Loucy (cell line): ENCODE data around the gene PRDM7.

ENCODE experiments used
- CTCF ChIP-seq: fragments of 200-600 bp; sonication (generic); conservative IDR thresholded peaks from 2 replicates; pipeline ENCODE4 v1.5.1; 2014; ENCODE audit warnings: mild to moderate bottlenecking, antibody characterized with exemption, low read length
- EZH2phosphoT487 ChIP-seq: fragments of 200-600 bp; IDR thresholded peaks from 2 replicates; pipeline ENCODE4 v1.6.1; 2018; ENCODE audit warnings: antibody characterized with exemption, mild to moderate bottlenecking, moderate library complexity, borderline replicate concordance

GRCh38 chr16:90007015-90007414 is 70.1 kb downstream of the PRDM7 start:
- TF ChIP-seq CTCF (no peak), EZH2phosphoT487 (no peak)
